NK-92 (cell line): ENCODE data around the gene SYNPR.

Experiments
- DNase-seq: peaks from one replicate; lab custom pipeline; 2025; ENCODE audit not compliant: unreplicated experiment; lab: John Stamatoyannopoulos, UW

Gene SYNPR

GRCh38 chr3:63467392-63467791 lies 189.3 kb downstream of the SYNPR start:
- DNase-seq: no peak

- no peak for DNase-seq
These were observed 192.6 kb downstream of the SYNPR start for GRCh38 chr3:63470745-63471144.

GRCh38 chr3:63471781-63472180 lies 193.7 kb downstream of the SYNPR start:
- no peak for DNase-seq

DNA sequence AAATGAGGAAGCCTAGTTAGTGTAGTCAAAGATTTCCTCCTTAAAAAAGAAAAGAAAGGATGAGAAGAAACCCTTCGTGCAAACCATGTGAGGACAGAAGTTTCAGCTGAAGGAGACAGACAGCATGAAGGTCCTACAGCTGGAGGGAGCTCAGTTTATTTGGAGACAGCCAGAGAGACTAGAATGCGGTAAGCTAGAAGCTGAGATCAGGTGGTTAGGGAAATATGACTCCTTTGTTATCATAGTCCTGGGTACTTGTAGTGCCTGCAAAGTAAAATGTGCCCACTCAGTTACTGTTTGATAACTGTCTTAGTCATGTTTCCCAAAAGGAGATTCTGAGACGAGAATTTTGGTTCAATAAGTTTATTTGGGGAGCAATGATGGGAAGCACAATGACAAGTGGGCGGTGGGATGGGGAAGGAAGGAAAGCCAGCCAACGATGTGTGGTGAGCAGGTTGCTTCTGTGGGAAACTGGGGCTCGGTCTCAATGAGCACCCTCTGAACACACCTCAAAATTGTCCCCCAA lies 195.6 kb downstream of the SYNPR start:
- DNase-seq: no peak

- DNase-seq: no peak
These were observed 196.9 kb downstream of the SYNPR start for GRCh38 chr3:63474828-63475518.

DNA sequence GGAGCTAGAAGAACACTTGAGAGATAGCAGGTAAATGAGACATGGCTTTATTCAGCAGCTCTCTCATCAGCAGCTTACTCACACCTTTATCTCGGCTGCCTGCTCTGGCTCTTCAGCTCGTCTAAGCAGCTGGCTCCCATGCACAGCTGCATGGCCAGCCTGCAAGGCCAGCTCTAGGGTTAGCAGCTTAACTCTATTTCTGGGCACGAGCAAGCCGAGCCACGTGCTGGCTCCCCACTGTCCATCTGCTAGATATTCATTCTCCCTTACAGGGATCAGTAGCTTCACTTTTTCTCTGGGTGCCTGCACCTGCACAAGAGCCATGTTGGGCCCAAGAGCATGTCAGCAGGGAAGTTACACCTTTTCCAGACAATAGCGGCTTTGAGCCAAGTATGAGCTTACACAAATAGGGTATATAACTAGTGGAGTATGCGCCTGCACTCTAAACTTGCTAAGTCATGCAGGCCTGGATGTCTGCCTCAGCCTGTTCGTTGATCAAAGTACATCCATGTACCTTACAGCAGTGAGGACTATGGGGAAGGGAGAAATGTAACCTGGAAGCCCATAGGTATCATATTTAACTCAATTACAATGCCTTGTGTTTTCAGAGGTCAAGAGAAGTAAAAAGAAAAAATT lies 199.5 kb downstream of the SYNPR start:
- DNase-seq: no peak

- DNase-seq: no peak
These were observed 201.0 kb downstream of the SYNPR start for GRCh38 chr3:63478990-63479660.

DNA sequence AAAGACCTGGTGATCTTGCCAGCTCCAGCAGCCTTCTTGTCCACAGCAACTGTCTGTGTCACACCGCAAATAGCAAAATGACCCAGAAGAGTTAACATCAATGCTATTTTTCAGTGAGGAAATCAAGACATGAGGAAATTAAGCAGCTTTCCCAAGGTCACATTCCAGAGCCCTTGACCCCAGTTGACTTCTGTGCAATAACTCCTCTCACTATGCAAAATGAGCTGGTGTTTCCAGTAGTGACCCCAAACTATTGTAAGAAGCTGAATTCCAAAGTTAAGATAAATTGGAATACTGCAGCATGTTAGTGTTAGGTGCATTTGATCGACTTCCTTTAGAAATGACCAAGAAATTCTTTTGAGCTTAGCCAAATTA lies 201.5 kb downstream of the SYNPR start:
- no peak for DNase-seq

GRCh38 chr3:63481627-63482026 lies 203.5 kb downstream of the SYNPR start:
- no peak for DNase-seq

DNA sequence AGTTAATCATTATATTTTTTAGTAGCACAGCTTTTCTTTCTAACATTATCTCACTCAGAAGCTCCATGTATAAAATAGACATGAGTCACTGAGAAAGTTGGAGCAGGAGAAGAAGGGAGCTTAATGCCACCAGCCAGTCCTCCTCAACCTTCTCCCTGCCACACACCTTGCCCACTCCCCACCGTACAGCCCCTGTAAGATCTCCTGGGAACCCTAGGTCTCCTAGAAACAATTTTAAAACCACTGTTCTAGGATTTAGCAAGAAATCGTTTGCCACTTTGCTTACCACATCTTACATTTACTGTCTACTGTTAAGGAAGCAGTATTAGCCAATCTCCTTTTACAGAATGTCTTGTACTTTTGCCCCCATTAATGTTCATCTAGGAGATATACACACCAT lies 204.2 kb downstream of the SYNPR start:
- no peak for DNase-seq

DNA sequence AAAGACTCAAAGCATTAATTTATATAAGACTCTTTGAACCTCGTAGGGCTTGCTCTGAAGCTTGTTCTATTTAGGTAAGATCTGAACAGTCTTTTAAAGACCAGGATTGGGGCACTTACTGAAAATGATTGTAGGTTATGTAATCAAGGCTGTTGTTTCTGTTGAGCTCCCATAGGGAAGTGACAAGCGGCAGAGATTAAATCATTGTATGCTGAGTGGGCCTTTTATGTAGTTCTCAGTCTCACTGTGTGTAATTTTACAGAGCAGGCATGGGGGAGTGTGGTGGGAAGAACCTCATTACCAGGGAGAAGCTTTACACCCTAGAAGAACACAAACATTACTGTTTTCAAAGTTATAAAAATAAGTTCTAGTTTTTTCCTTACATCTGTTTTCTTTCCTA lies 214.4 kb downstream of the SYNPR start:
- DNase-seq: no peak

- DNase-seq: no peak
These were observed 215.0 kb downstream of the SYNPR start for GRCh38 chr3:63493101-63493500.

- DNase-seq: no peak
These were observed 216.5 kb downstream of the SYNPR start for GRCh38 chr3:63494646-63495045.

DNA sequence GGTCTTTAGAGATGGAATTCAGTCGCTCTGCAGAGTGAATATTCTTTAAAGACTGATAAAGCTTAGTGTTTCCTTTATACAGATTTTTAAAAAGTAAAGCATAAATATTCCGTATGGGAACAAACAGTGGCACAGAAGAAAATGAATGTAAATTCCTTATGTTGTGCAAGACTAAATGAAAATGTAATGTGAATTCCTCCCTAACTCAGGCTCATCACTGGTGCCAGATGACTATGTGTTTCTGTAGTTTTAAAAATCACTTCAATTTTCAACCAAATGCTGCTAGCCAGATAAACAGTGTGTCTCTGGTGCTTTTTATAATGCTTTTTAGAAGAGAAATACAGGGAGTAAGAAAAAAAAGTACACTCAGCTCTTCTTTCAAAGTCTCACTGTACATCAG lies 219.5 kb downstream of the SYNPR start:
- DNase-seq: no peak

- DNase-seq: no peak
These were observed 222.1 kb downstream of the SYNPR start for GRCh38 chr3:63500196-63500595.

DNA sequence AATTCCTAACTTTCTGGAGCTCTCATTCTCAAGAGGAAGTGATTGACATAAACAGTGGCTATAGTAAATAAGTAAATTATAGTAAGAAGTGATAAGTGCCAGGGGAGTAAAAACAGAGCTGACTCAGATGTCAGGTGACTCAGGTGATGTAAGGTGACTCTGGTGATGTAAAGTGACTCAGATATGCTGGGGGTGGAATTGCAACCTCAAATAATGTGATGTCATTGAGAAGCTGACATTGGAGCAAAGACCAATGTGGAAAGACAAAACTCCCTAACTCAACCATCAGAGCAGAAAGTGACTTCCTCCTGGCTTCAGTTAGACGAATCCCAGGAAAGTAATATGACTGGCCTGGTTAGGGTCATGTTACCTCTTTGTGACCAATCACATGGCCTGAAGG lies 230.2 kb downstream of the SYNPR start:
- no peak for DNase-seq

- DNase-seq: no peak
These were observed 230.7 kb downstream of the SYNPR start for GRCh38 chr3:63508771-63509170.

DNA sequence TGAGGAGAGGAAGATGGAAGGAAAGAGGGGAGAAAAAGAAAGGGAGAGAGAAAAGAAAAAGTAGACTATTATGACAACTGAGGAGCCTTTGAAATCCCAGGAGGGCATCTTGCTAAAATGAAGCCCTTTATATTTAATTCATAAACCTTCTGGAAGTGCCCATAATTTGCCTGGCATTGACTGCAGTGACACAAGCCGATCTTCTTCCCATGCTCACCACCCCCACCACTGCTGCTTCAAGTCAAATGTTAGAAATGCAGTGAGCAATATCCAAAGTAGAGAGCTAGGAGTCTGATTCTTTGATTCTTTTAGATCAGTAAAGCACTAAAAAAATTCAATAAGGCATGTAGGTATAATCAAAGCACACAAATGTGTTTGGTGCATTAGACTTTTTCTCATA lies 235.7 kb downstream of the SYNPR start:
- DNase-seq: no peak

- DNase-seq: no peak
These were observed 236.6 kb downstream of the SYNPR start for GRCh38 chr3:63514678-63515077.

DNA sequence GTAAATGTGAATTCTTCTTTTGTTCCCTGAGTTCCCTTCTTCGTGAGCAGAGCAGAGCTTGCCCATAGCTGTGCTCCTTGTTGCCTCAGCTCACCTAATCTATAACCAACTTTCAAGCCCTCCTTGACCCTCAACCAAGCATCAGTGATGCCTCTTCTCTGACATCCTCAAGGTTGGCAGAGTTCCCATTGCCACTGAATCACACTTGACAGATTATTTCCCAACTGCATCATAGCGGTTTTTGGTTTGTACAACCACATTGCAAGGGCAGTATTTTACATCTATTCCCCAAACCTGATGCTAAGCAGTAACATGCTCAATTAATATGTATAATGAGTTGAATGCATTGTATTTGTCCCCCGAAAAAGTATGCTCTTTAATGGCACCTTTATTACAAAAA lies 241.3 kb downstream of the SYNPR start:
- no peak for DNase-seq

DNA sequence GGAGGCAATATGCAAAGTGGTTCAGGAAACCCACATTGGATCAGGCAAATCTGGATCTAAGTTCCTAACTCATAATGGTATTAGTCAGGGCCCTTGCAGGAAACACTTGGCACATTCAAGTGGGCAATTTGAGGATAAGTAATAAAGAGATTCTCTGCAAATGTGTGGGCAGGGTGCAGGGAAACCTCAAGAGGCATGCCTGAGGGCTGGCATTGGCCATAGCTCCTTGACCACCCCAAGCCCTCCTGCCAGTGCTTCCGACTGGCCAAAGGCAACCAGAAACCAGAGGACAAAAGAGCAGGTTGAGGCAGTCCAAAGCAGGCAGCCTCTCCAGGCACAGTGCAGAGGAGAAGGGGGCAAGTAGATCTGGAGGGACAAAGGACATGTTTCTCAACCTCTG lies 243.5 kb downstream of the SYNPR start:
- no peak for DNase-seq

GRCh38 chr3:63523100-63523499 lies 245.0 kb downstream of the SYNPR start:
- DNase-seq: no peak
